ACHN (cell line): ENCODE measurements around the gene ZNF451.
A peak's percentile ranks its signal among the peaks of the same experiment; 100 is the strongest.

ENCODE experiments used
- DNase-seq: peaks from one replicate; pipeline ENCODE4 v3.0.0-alpha.2; 2015
- in situ Hi-C: cut with HindIII; loops from 2 replicates; pipeline ENCODE4 v1.10.0; 2017; ENCODE audit warnings: low sequenced_read_pairs, low pct_ligation_motif_present, low pct_unique_long_range_greater_than_20kb

Gene ZNF451

GRCh38 chr6:57138026-57138425 is 48.0 kb downstream of the ZNF451 start:
- in situ Hi-C loops: no loop called here
- no peak for DNase-seq

GRCh38 chr6:57141451-57142177 is 51.6 kb downstream of the ZNF451 start:
- in situ Hi-C loops: no loop called here
- no peak for DNase-seq

DNA sequence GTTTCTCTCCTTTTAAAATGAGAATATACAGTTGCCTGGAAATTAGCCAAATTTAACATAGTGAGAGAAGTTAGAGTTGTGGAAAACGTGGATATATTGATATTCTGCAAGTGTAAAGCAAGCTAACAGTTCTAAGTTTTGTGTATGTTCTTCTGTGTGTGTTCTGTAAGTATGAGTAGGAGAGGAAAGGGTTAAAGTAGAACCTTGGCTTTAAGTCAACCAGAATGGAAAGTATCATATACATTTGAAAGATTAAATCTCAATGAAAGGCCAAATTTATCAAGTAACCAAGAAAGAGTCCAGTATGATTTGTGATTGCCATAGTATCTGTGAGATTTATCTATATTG is 52.2 kb downstream of the ZNF451 start:
- no peak for DNase-seq
- in situ Hi-C loops: no loop called here

DNA sequence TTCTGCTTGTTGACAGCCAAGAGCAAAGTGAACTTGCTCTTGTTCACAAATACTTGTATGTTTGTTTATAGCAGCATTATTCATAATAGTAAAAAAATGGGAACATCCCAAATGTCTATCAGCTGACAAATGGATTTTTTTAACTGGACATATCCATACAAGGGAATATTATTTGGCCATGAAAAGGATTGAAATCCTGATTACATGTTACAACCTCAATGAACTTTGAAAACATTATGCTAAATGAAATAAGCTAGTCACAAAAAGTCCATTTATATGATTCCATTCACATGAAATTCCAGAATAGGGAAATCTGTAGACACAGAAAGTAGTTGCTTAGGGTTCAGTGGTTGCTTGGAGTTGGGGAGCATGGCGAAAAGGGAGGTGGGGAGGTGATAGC is 53.7 kb downstream of the ZNF451 start:
- in situ Hi-C loops: no loop called here
- no peak for DNase-seq

GRCh38 chr6:57147401-57147800 is 57.4 kb downstream of the ZNF451 start:
- in situ Hi-C loops: no loop called here
- DNase-seq: no peak

DNA sequence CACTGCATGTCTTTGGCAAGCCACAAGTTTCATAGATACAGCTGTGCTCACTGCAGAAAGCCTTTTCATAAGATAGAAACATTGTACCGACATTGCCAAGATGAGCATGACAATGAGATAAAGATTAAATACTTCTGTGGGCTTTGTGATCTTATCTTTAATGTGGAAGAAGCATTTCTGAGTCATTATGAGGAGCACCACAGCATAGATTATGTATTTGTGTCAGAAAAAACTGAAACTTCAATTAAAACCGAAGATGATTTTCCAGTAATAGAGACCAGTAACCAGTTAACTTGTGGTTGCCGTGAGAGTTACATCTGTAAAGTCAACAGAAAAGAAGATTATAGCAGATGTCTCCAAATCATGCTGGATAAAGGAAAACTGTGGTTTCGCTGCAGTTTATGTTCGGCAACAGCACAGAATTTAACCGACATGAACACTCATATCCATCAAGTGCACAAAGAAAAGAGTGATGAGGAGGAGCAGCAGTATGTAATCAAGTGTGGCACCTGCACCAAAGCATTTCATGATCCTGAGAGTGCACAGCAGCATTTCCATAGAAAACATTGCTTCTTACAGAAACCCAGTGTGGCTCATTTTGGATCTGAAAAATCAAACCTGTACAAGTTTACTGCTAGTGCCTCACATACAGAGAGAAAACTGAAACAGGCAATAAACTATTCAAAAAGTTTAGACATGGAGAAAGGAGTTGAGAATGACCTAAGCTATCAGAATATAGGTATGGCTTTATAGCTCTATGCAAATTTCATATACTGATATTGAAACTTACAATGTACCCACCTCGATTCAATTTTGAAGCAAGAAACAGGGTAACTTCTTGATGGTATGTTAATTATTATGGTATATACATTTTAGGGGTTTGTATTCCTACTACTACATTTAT is 58.2 kb downstream of the ZNF451 start:
- in situ Hi-C loops: no loop called here
- DNase-seq: no peak

DNA sequence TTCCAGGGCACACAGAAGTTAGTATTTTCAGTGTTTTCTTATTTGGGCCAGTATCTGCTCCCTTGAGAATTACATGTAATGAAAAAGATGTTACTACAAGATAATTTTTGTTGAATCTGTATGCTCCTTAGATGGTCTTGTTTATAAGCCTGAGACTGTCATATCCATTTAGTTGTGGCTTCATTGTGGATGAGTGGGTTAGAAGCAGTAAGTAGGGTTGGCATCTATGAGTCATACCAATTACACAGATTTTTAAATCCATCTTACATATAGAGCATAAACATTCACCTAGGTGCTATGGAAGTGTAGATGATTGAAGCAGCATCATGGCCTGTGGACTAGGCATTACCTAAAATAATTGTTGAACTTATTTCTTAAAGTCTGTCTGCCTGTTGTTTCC is 68.7 kb downstream of the ZNF451 start:
- DNase-seq: no peak
- in situ Hi-C loops: no loop called here

GRCh38 chr6:57159127-57159526 is 69.1 kb downstream of the ZNF451 start:
- in situ Hi-C loops: no loop called here
- DNase-seq: no peak

- in situ Hi-C loops: no loop called here
These were observed 72.0 kb downstream of the ZNF451 start for GRCh38 chr6:57162028-57162427.

DNA sequence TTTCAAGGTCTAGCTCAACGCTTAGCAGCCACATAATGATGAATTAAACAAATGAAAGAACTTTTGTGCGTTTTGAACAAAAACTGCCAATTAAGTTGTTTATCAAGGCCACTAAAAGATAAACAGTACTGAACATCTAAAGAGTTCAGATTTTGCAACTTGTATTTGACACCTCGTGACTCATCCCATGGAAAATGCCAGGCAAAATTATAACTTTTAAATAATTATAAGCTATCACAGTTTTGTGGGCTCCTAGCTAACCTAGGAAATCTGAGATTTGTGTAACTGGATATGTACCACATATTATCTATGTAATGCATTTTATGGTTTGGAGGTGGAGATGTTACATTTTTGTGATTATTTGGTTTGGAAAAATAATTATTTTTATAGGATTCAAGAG is 72.5 kb downstream of the ZNF451 start:
- in situ Hi-C loops: no loop called here
- no peak for DNase-seq

More at GRCh38 chr6:57162028-57162427, 72.0 kb downstream of the ZNF451 start:
- DNase-seq: no peak

GRCh38 chr6:57163956-57164355 is 74.0 kb downstream of the ZNF451 start:
- in situ Hi-C loops: no loop called here

DNA sequence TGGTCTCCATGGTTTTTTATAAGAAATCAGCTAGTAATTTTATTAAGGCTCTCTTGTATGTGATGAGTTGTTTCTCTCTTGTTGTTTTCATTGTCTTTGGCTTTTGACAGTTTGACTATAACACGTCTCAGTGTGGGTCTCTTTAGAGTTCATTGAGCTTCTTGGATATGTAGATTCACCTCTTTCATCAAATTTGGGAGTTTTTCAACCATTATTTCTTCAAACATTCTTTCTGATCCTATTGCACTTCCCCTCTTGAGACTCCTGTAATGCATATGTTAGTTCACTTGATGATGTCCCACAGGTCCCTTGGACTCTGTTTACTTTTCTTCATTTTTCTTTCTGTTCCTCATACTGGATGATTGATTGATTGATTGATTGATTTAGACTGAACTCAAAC is 75.1 kb downstream of the ZNF451 start:
- in situ Hi-C loops: no loop called here
- no peak for DNase-seq

More at GRCh38 chr6:57163956-57164355, 74.0 kb downstream of the ZNF451 start:
- no peak for DNase-seq

- in situ Hi-C loops: no loop called here
- peak; percentile 88 for DNase-seq
These were observed 82.4 kb downstream of the ZNF451 start, which contains the start of gene BAG2 for GRCh38 chr6:57172136-57173055. TSS of gene BAG2 (plus strand) at chr6:57172326. CDS start at chr6:57172698, 372 bp downstream.

DNA sequence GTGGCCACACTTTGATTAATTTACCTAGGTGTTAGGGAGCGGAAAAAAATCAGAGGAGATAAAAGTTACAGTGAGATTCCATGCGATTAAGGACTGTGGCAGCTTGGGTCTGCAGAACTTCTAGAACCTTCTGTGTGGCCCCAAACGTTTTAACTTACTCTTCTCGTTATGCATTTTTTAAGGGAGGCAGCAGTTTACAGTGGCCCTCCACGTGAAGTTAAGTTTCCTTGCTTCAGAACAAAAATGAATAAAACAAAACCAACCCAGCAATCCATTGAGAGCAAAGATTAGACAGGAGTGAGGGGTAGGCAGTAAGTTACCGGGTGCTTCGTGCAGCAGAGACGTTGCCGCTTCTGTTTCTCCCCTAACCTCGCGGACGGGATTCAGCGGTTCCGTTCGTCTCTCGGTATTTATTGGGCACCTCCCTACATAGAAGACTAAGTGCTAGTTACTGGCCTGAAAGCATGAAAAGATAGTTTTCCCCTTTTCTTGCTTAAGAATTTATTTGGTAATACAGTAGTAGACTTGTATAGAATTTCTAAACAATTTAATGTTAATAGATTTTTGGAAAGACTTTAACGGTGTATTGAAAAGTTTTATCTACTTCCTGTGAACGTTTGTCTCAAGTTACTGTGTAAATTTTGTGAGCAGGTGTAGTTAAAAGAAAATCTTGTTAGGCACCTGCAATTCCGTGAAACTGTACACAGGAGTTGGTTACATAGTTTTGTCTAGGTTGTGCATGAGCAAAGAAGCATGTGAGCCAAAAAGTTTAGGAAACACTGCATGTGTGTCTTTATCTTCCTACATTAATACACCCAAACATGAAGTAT is 83.3 kb downstream of the ZNF451 start:
- in situ Hi-C loops: no loop called here

GRCh38 chr6:57173886-57174510 is 84.0 kb downstream of the ZNF451 start:
- peak; percentile 74 for DNase-seq
- in situ Hi-C loops: no loop called here

More for the DNA sequence above, 83.3 kb downstream of the ZNF451 start:
- DNase-seq: peak; percentile 45

DNA sequence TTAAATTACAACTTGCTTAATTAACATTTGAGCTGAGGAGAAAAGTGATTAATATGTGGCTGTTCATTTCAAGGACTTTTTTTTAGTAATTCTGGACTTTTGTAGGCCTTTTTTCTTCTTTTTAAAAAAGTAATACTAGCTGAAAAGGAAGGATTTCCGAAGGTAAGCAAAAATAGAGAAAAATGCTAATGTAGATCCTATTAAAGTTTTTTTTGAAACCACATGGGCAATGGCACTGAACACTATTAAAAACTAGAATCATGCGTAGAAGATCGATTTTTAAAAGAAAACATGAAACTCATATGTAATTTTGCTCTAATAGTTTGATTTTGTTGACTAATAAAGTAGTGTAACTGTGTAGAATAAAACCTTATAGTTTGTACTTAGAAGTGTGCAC is 84.5 kb downstream of the ZNF451 start:
- no peak for DNase-seq
- in situ Hi-C loops: no loop called here

DNA sequence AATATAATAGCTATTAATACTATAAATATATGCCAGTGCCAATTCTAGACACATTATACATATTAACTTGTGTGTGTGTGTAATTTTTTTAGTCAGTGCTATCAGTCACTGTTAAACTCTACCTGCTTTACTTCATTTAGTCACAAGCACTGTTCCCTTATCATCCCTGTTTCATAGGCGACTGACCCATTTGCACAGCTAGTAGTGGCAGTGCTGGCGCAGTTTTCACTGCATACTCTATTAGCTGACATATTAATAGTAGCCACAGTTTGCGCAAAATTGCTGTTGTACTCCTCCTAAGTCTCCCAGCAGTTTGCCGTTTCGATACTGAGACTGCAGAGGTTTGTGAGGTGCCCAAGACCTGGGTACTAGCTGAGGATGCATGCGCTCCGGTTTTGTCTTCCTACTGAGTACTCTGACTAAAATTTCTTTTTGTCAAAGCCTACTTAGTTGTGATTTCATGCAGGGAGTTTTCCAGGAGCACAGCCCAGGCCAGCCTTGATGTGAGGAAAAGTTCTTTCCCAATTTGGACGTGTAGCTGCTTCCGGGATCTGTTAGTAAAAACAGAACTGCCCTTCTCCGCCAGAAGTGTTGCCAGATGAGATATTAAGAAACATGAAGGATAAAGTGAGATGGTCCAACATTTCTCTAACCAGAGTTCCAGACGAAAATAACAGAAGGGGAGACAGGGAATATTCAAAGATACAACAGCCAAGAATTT is 87.7 kb downstream of the ZNF451 start:
- no peak for DNase-seq

More for the DNA sequence above, 87.7 kb downstream of the ZNF451 start:
- in situ Hi-C loops: loop anchor here (25.0 kb wide), 1 partner anchor 135 kb away; the partner anchor contains the start of gene PRIM2
